Measurements from ENCODE around the gene PPP1R3F.

The PPP1R3F gene

GRCh38 chrX:49247916-49248811, 21.4 kb upstream of the PPP1R3F start:
- no peak for TF ChIP-seq CTCF (conservative IDR thresholded peaks at IDR 0.05; ENCODE audit: low read depth, low read length)
- no peak for DNase-seq (ENCODE audit: low read depth)
- H3K4me3 ChIP-seq (ENCODE audit: low read length) = no peak overlapping the region

- H3K4me3 ChIP-seq (ENCODE audit: low read length) = no peak overlapping the region
- no peak for DNase-seq (ENCODE audit: low read depth)
- no peak for TF ChIP-seq CTCF (conservative IDR thresholded peaks at IDR 0.05; ENCODE audit: low read depth, low read length)
These were observed 20.5 kb upstream of the PPP1R3F start for GRCh38 chrX:49249071-49249470.

GRCh38 chrX:49249616-49250015, 20.0 kb upstream of the PPP1R3F start:
- no peak for DNase-seq (ENCODE audit: low read depth)
- TF ChIP-seq CTCF (conservative IDR thresholded peaks at IDR 0.05; ENCODE audit: low read depth, low read length) = no peak
- H3K4me3 ChIP-seq (ENCODE audit: low read length) = no peak overlapping the region

GRCh38 chrX:49250066-49250465, 19.5 kb upstream of the PPP1R3F start:
- H3K4me3 ChIP-seq (ENCODE audit: low read length) = no peak overlapping the region
- TF ChIP-seq CTCF (conservative IDR thresholded peaks at IDR 0.05; ENCODE audit: low read depth, low read length) = no peak
- DNase-seq (ENCODE audit: low read depth) = no peak

GRCh38 chrX:49250578-49250977, 19.0 kb upstream of the PPP1R3F start:
- DNase-seq (ENCODE audit: low read depth) = no peak
- no peak overlapping the region for H3K4me3 ChIP-seq (ENCODE audit: low read length)
- TF ChIP-seq CTCF (conservative IDR thresholded peaks at IDR 0.05; ENCODE audit: low read depth, low read length) = no peak

GRCh38 chrX:49251325-49251724, 18.3 kb upstream of the PPP1R3F start:
- DNase-seq (ENCODE audit: low read depth) = no peak
- H3K4me3 ChIP-seq (ENCODE audit: low read length) = no peak overlapping the region
- TF ChIP-seq CTCF (conservative IDR thresholded peaks at IDR 0.05; ENCODE audit: low read depth, low read length) = no peak

GRCh38 chrX:49254639-49255038, 15.0 kb upstream of the PPP1R3F start:
- H3K4me3 ChIP-seq (ENCODE audit: low read length) = no peak overlapping the region
- no peak for DNase-seq (ENCODE audit: low read depth)
- no peak for TF ChIP-seq CTCF (conservative IDR thresholded peaks at IDR 0.05; ENCODE audit: low read depth, low read length)

All from retinal pigment epithelial cell (primary cell).